Esophagus squamous epithelium (tissue), 4 donors: ENCODE measurements around the gene AIG1.

ENCODE experiments used
- CTCF ChIP-seq, 6 experiments: fragments of 450-650 bp in 4 of 6; fragments of 200-600 bp in 2 of 6; sonication (generic) in 2 of 6; IDR thresholded peaks; one replicate each; pipeline ENCODE4 v1.5.1; 2016 to 2019; ENCODE audit warnings: antibody characterized with exemption in 6 of 6, mild to moderate bottlenecking in 4 of 6, moderate library complexity in 4 of 6
- POLR2A ChIP-seq, 4 donors: fragments of 450-650 bp; IDR thresholded peaks; one replicate each; pipeline ENCODE4 v1.6.1; 2017; ENCODE audit warnings: antibody characterized with exemption in 4 of 4, mild to moderate bottlenecking in 4 of 4, moderate library complexity in 3 of 4

- no peak for TF ChIP-seq CTCF (IDR thresholded peaks at IDR 0.05)
- no peak for TF ChIP-seq POLR2A (IDR thresholded peaks at IDR 0.05)
Measured at GRCh38 chr6:143127941-143128680, 67.4 kb downstream of the AIG1 start.
